NCI-H2081 (cell line): ENCODE results near the gene ZSCAN29.
"Not testable (repeated sequence)": the region's sequence is repeated elsewhere in the genome, so short reads cannot be mapped to it uniquely, and the experiment has no call there.

Experiments
- DNase-seq, 2 experiments: peaks; one replicate each; lab custom pipeline; 2025; lab: John Stamatoyannopoulos, UW

Gene ZSCAN29

DNA sequence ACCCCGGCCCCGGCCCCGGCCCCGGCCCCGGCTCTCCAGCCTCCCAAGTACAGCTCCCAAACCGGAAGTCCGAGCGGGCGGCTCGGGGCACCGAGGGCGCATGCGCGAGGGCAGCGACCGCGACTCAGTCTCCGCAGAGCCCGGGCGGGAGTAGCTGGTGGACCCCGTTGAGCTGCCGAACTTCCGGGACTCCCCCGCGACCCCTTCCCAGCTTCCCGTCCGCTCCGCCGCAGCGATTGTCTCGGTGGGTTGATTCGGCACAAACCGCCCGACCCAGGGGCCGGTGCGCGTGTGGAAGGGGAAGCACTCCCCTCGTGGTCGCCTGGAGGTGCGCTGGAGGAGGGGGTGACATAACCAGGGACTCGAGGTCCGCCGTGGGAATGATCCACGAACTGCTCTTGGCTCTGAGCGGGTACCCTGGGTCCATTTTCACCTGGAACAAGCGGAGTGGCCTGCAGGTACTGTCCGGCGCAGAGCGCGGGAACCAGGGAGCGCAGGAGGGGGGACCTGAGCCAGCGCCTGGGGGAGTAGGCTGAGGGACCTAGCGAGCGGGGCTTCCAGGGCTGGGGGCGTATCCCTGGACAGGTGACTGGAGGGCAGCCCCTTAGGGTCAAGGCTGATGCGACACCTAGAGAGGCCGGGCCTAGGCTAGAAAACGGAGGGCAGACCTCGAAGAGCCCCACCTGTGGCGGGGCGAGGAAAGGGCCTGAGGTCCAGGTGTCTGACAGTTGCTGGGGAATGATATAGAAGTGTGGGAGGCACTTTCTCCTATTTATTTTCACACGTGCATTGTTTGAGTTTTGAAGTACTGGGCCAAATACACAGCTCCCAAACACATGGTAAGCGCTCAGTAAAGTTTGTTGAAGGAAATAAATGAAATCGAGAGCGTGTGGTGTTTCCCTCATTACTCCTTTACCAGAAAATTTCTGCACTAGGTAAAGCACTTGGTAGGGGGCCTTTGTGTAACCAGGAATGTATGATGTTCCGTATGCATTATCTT lies at the start of gene ZSCAN29, which contains the start of gene TUBGCP4:
Gene ZSCAN29 (minus strand): TSS at position 69 of the 1,000 bp plus-strand sequence. CDS start 1,130 bp downstream, outside the sequence.
Gene TUBGCP4 (plus strand): TSS at position 127 of the 1,000 bp plus-strand sequence. CDS start 254 bp downstream, at position 381.
- peak; percentile 85 to 86 for DNase-seq

DNA sequence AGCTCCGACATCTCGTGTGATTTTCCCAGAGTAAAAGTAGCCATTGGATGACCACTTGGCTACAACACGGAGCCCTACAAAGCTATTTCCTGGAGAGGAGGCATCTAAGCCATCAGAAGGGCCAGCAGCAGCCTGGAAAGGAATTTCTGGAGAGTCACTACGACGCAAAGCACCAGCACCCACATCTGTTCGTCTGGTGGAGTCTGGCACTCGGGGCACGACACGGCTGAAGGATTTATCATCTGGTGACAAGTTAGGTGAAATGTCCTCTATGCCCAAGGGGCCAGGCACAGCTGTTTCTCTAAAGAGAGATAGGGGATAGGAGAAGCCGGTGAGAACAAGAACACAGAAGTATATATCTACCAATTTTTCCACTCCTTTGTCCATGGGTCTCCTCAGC lies 49.6 kb upstream of the ZSCAN29 start:
- no peak for DNase-seq

DNA sequence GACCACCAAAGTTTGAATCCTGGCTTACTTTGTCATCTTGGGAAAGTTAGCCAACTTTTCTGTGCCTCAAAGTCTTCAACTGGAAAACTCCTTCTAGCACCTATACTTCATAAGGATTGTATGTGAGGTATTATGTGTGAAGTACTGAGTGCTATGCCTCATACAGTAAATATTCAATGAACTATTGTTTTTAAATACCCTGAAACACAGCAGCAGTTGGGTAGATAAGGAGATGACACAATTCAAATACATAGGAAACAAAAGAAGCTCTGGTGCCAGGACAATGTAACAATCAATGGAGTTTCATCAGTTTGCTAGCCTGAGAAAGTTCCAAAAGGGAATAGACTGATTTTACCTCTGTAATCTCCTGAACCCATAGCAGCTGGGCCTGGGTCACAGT lies 43.4 kb upstream of the ZSCAN29 start:
- DNase-seq: no peak

DNA sequence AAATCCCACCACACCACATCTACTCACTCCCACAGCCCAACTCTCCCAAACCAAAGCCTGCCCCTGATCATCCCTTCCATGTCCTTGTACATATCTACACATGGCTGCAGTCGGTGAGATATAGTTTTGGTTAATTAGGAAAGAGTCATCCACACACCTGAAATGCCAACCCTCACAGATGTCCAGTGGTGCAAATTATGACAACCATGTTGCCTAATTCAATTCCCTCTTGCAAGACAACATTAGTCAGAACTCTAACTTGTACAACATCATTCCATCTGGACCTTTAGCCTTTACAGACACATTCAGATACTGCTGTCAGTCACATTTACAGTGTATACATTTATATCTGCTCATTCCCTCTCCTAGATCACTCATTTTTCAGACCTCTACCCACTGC lies 41.3 kb upstream of the ZSCAN29 start:
- no peak for DNase-seq

DNA sequence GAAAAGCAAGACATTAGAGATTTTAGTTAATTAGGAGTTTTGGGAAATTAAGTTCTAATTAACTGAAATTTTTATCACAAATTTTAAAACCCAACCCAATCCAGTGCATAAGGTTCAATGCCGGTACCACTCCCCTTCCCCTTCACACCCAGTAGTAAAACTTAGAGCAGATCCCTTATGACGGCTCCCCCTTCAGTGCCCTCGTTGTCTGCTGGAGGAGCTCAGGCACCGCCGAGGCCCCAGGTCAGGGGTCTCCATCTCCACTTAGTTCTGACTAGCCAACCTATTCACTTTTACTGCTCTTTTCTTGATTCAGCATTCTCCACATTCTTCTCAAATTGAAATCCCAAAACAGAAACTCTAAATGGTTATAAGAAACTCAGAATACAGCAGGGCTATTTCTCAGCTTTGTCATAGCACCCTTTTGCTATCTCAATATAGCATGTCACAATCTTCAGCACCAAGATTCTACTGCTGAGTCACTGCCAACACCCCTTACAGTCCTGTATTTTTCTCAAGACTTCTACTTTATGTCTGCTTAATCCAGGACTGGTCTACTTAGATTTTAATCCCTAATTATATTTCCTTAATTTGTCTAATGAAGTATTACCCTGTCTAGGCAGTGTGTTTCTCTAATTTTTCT lies 39.9 kb upstream of the ZSCAN29 start:
- no peak for DNase-seq

DNA sequence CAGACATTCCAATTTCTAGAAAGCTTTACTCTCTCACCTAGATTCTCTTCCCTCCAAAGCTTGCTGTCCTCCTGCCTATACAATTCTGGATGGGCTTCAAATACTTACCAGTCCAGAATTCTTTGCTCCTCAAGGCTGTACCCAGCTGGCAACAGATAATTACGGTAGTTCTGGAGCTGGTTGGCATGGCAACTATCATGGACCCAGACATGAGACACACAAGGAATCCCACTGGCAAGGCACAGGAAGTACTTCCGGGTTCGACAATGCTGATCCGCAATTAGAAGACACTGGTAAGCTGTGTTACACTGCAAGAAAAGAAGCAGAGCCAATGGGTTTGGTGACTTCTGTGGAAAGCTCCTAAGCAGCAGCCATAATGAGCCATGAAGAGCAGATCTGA lies 37.9 kb upstream of the ZSCAN29 start:
- DNase-seq: peak in 1 of 2 experiments; percentile 2

DNA sequence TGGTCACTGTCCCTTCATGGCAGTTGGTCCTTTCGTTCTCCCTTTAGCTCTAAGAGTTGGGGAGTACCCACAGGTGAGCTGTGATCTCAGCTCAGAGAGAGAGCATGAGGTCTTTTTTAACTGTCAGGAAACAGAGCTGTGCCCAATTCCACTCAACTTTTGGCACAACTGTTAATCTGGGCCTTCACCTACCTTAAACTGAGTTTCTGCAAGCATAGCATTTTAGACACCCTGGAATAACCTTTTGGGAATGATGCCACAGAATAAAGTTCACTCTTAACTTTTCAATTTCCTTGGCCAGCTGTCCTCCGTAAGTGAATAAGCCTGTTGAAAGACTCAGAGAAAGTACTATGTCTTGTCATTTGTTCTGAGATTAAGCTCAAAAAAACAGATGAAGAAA lies 36.0 kb upstream of the ZSCAN29 start:
- no peak for DNase-seq

DNA sequence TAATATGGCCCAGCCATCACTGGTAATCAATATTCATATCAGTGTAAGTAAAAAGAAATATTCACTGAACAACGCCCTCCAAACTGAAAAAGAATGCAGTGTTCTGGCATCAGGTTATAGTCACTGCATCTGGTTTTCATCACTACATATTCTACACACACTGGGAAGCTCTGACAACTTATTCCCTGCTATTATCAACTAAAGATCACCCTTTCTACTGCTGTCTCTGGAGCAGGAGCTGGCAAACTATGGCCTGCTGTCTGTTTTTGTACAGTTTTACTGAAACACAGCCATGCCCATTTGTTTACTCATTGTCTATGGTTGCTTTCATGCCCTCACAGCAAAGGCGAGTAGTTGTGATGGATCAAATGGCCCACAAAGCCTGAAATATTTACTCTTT lies 35.3 kb upstream of the ZSCAN29 start:
- no peak for DNase-seq

DNA sequence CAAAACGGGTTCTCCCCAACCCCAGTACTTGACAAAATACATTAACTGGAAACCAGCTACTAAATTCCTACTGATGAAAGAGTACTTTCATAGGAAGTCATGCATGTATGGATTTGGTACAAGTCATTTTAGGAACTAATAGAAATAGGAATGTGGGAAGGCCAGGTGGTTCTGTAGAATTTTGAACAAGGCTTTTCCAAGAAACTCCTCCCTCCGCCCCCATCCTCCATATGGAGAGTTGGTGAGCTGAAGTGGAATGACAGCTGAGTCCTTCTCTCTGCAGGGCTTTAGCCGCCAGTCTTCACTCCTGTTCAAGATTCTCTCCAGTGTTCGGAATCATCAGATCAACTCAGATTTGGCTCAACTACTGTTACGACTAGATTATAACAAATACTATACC lies 33.3 kb upstream of the ZSCAN29 start:
- no peak for DNase-seq

DNA sequence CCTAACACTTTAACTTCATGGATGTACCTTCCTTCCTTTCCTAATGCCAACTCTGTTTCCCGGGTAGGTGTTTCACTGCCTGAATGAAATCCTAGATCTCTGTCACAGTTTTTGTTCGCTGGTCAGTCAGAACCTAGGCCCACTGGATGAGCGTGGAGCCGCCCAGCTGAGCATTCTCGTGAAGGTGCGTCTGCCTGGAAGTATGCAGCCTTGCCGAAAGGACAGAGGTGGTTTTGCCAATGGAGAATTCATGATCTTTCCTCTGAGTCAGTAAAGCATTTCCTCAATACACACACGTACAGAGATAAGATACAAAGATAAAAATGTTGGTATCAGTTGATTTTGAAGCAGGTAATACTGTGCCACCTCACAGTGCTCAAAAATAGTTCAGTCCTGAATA lies 32.8 kb upstream of the ZSCAN29 start:
- DNase-seq: no peak

DNA sequence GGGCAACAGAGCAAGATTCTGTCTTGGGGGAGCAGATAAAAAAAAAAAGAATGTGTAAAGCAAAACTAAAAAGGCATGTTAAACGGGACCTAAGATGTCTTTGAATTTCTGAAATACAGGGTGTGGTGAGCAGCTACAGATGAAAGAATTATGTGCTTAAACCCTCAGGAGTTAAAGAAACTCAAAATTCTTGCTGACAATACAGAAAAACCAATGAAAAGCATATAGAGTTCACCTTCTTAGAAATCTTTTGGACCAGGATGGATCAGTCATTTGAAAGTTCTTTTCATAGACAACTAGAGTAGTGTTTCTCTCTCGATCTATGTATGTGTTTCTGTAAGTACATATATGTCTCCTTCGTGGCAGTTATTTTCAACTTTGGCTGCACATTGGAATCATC lies 31.4 kb upstream of the ZSCAN29 start:
- DNase-seq: no peak

DNA sequence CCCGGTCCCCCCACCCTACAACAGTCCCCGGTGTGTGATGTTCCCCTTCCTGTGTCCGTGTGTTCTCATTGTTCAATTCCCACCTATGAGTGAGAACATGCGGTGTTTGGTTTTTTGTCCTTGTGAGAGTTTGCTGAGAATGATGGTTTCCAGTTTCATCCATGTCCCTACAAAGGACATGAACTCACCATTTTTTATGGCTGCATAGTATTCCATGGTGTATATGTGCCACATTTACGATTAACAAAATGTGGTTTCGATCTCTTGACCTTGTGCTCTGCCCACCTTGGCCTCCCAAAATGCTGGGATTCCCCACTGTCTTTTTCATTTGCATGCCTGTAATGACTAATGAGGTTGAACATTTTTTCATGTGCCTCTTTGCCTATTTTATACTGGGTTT lies 22.7 kb upstream of the ZSCAN29 start:
- DNase-seq: not testable (repeated sequence)

DNA sequence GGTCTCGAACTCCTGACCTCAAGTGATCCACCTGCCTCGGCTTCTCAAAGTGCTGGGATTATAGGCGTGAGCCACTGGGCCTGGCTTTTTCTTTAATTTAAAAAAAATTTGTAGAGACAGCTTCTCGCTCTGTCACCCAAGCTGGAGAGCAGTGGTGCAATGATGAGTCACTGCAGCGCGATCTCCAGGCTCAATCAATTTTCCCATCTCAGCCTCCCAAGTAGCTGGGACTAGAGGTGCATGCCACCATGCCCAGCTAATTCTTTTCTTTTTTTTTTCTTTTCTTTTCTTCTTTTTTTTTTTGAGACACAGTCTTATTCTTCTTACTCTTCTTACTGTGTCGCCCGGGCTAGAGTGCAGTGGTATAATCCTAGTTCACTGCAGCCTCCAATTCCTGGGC lies 19.9 kb upstream of the ZSCAN29 start:
- no peak for DNase-seq

DNA sequence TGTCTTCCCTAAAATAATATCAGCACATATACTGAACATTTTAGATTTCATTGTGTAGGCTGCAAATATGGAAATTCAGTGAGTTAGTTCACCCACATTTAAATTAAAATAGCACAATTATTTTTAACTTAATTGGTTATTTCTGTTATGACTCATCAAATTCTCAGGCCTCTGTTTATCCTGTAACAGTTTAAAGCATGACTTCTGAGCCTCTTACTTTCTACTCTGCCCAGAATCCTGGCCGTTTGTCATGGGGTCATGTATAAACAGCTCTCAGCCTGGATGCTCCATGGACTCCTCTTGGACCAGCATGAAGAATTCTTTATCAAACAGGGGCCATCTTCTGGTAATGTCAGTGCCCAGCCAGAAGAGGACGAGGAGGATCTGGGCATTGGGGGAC lies 12.2 kb upstream of the ZSCAN29 start:
- DNase-seq: no peak

DNA sequence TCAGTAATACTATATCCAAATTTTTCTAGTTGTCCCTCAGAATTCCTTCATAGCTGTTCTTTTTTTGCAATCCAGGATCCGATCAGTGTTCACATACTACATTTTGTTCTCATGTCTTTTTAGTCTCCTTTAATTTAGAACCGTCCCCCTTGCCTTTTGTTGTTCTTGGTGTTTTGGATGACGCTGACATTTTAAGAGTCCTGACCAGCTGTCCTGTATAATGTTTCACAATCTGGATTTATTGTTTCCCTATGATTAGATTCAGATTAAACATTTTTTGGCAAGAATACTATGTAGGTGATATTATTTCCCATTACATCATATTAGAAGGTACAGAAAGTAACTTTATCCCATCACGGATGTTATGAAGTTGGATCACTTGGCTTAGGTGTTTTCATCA lies 11.5 kb upstream of the ZSCAN29 start:
- DNase-seq: no peak

DNA sequence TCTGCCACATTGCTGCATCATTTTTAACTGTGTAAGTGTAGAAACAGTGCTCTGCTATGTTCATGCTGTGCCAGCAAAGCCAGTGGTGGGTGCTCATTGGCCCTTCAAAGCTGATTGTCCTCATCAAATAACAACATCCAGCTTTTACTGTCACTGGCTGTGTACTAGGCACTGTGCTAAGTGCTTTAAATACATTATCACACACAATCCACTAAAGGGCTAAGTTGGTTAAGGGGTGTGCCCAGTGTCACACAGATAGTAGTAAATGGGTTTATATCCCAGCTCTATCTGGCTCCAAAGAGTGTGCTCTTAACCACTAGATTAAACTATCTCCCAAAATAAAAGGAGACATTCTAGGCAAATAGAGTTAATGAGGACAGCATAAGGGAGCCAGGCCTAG lies 7.8 kb upstream of the ZSCAN29 start:
- DNase-seq: no peak

DNA sequence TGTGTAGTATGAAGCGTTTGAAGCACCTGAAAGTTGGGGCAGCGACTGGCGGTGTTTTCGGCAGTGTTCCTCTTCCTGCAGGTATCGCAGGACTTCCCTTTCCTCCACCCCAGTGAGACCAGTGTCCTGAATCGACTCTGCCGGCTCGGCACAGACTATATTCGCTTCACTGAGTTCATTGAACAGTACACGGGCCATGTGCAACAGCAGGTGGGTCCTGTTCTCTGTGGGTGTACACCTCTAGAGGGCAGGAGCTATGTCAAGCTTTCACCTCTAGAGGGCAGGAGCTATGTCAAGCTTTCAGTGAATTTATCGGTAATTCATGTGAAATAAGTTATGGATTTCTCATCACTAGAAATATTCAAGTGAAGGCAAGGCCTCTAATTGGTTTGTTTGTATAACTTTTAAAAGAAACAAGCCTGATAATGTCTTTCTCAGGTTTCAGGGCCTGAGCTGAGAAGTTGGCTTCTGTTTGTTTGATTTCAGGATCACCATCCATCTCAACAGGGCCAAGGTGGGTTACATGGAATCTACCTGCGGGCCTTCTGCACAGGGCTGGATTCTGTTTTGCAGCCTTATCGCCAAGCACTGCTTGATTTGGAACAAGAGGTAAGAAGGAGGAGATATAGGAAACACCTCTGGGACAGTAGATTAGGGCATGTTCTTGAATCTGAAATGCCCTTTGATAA lies 5.3 kb upstream of the ZSCAN29 start:
- peak; percentile 28 to 45 for DNase-seq

DNA sequence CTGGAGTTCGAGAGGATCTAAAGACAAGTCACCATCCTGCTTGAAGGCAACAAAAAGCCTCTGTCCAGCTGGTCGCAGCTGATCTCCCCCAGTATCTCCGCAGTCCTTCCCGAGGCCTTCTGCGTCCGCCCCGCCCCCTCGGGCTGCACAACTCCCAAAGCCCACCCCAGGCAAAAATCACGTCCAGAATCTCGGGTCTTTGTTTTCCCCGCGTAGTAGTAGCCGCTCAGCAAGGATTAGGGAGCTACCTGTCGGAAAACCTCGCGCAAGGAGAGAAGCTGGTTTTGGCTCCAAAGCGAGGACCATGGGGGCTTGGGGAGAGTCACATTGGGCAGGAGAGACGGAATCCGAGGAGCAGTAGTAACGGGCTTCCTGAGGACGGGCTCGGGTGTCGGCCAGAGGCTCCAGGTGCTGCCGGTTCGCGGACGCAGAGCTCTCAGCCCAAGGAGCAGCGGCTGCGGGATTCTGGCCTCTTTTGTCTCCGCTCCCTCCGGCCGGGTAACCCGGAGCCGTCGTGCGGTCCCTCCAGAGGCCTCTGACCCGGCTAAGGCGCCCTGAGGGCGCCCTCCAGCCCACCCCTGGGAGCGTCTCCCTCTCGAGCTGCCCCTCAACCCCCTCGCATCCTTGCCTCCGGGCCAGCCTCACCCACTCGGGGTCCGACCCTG lies 401 bp downstream of the ZSCAN29 start:
- peak in 1 of 2 experiments; percentile 53 for DNase-seq

DNA sequence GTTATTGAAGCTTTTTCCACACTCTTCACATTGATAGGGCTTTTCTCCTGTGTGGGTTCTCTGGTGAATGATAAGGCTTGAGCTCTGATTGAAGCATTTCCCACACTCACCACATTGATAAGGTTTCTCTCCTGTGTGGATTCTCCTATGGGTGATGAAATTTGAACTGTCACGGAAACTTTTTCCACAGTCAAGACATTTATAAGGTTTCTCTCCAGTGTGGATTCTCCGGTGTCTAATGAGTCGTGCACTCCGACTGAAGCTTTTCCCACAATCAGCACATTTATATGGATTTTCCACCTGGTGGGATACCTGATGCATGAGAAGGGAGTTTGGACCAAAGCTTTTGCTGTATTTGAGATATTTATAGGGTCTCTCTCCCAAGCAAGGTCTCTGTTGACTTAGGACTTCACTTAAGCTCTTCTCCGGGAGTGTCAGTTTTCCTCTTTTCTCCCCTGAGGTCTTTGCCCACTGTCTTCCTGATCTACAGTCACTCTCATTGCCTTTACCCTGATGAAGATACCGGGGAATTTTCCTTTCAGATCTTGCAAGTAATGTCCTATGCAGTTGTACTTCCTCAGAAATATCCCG lies 9.4 kb downstream of the ZSCAN29 start:
- no peak for DNase-seq

DNA sequence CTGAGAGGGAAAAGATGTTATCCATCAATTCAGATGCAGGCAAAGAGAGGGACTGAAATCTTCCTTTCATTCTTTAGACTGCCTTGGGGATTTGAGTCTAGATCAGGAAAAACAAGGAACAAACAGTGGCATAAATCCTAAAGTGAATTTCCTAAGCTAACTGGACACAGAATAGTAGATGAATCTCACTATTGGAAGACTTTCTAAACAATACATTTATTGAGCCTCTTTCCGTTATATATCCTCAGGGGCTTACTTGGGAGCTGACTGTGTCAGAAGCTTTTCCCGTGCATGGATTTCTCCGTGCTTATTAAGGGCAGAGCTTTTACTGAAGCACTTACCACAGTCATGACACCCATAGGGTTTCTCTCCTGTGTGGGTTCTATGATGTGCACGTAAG lies 10.0 kb downstream of the ZSCAN29 start:
- DNase-seq: no peak

DNA sequence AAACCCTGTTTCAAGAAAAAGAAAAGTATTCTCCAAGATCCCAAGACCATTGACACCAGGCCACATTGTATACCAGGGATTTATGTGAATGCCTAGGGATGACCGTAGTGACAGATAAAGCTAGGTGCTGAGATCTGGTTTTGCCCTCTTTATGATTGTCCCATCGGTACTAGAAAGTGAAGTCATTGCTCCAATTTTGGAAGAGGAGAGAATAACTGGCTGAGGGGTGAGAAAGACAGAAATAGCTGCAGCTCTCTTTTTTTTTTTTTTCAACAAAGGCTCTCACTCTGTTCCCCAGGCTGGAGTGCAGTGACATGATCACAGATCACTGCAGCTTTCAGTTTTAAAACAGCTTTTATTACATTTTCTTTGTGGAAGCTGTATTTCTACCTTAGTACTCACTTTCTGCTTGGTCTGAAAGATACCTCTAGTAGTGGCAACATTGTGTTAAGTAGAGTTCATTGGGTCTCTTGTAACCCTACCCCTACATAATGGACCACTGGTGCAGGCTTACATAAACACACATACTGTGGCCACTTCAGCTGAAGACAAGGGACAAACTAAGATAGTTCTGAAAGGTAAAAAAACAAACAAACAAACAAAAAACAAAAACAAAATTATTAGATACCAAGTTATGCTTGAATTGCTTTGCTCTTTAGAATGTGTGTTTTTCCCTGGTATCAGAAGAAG lies 18.0 kb downstream of the ZSCAN29 start:
- DNase-seq: no peak
